PFSK-1 (cell line): ENCODE measurements around the gene CKAP2L.

ENCODE experiments used
- FOXP2 ChIP-seq: optimal IDR thresholded peaks from 2 replicates; pipeline ENCODE3; 2011; ENCODE audit warnings: borderline replicate concordance, control low read depth, inconsistent platforms; ENCODE audit not compliant: insufficient read depth; ENCODE audit errors: extremely low read length, extremely low read depth
- POLR2AphosphoS5 ChIP-seq: IDR thresholded peaks from 2 replicates; pipeline ENCODE4 v1.6.1; 2012; ENCODE audit warnings: low read depth, mild to moderate bottlenecking, control low read depth, low read length, moderate library complexity
- SIN3A ChIP-seq: IDR thresholded peaks from 2 replicates; pipeline ENCODE4 v1.6.1; 2012; ENCODE audit warnings: mild to moderate bottlenecking, low read length, moderate library complexity, borderline replicate concordance; ENCODE audit not compliant: insufficient read depth
- TAF1 ChIP-seq: IDR thresholded peaks from 2 replicates; pipeline ENCODE4 v1.6.1; 2012; ENCODE audit warnings: low read length, control low read depth, borderline replicate concordance; ENCODE audit not compliant: insufficient read depth
- TF ChIP-seq, protein P1 (sequence below), 2 experiments: IDR thresholded peaks; 2 replicates each; pipeline versions ENCODE4 v1.6.1 to v1.8.0; 2011 to 2012; ENCODE audit warnings: low read depth in 2 of 2, low read length in 2 of 2, control low read depth in 1 of 2, inconsistent platforms in 1 of 2, mild to moderate bottlenecking in 1 of 2, moderate library complexity in 1 of 2; ENCODE audit not compliant: insufficient read depth in 1 of 2

The CKAP2L gene

DNA sequence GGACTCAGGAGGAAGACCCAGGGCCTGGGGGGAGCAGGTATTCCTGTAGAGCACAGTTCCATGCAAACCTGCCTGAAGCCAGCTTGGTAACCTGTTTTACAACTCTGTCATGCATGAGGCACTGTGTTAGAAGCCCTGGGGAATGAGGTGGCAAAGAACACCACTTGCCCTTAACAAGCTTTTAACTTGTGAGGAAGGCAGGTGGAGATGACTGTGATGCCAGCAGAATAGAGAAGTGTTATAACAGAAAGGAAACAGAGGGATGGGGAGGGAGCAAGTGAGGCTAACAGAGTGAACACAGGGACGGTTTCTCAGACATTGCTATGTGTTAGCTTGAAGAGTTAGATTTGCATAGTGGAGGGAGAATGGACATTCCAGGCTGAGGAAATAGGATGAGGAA is 31.4 kb upstream of the CKAP2L start:
- TF ChIP-seq POLR2AphosphoS5 (no peak), SIN3A (no peak), TAF1 (no peak)
- TF ChIP-seq, protein P1, sequence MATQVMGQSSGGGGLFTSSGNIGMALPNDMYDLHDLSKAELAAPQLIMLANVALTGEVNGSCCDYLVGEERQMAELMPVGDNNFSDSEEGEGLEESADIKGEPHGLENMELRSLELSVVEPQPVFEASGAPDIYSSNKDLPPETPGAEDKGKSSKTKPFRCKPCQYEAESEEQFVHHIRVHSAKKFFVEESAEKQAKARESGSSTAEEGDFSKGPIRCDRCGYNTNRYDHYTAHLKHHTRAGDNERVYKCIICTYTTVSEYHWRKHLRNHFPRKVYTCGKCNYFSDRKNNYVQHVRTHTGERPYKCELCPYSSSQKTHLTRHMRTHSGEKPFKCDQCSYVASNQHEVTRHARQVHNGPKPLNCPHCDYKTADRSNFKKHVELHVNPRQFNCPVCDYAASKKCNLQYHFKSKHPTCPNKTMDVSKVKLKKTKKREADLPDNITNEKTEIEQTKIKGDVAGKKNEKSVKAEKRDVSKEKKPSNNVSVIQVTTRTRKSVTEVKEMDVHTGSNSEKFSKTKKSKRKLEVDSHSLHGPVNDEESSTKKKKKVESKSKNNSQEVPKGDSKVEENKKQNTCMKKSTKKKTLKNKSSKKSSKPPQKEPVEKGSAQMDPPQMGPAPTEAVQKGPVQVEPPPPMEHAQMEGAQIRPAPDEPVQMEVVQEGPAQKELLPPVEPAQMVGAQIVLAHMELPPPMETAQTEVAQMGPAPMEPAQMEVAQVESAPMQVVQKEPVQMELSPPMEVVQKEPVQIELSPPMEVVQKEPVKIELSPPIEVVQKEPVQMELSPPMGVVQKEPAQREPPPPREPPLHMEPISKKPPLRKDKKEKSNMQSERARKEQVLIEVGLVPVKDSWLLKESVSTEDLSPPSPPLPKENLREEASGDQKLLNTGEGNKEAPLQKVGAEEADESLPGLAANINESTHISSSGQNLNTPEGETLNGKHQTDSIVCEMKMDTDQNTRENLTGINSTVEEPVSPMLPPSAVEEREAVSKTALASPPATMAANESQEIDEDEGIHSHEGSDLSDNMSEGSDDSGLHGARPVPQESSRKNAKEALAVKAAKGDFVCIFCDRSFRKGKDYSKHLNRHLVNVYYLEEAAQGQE (IDR thresholded peaks at IDR 0.05; ENCODE audit: insufficient read depth in 1 of 2, low read depth in 2 of 2, low read length in 2 of 2), result no peak

DNA sequence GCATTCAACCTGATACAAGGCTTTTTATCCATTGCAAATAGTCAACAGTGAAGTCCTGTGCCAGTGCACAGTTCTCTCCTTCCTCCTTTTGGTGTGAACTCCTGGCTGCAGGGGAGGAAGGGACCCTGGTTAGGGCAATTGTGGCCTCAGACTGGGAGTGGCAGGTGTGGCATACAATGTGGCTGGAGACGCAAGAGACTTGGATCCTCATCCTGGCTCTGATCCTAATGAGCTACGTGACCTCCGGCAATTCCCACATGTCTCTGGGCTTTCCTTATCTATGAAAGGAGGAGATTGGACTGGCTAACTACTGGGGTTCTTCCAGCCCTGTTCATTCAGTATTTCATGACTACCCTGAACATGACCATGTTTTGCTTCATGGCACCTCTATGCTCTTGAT is 30.4 kb upstream of the CKAP2L start:
- TF ChIP-seq SIN3A, result no peak
- no peak for TF ChIP-seq TAF1
- TF ChIP-seq POLR2AphosphoS5, result no peak
- no peak for TF ChIP-seq FOXP2
- TF ChIP-seq, protein P1 (IDR thresholded peaks at IDR 0.05; ENCODE audit: insufficient read depth in 1 of 2, low read depth in 2 of 2, low read length in 2 of 2), result no peak

DNA sequence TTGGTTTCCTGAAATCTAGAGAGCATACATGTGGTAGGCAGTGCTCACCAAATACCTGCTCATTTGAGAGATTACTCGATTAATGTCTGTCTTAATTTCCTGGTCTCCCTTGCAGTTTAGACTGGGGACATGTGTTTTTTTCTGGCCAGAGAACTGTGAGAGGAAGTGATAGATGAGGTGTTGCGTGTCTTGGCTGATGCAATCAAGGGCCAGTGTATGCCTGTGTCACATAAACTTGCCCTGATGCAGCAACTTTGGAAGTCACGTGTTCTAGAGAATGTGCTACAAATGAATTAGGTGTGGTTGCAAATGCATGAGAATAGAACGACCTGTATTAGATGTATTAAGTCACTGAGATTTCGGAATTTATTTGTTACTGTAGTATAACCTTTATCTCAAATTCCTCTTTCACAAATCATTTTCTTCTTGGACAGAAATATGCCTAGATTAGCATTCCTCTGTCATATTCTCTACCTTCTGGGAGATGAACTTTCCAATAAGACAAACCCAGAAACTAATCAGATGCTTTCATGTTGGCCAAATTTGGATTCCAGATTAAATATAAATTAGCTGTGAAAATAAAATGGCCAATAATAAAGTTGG is 29.8 kb upstream of the CKAP2L start:
- TF ChIP-seq TAF1, result no peak
- no peak for TF ChIP-seq FOXP2
- TF ChIP-seq SIN3A, result no peak
- TF ChIP-seq POLR2AphosphoS5, result no peak
- TF ChIP-seq, protein P1 (IDR thresholded peaks at IDR 0.05; ENCODE audit: insufficient read depth in 1 of 2, low read depth in 2 of 2, low read length in 2 of 2), result no peak

- no peak for TF ChIP-seq TAF1
- TF ChIP-seq, protein P1 (IDR thresholded peaks at IDR 0.05; ENCODE audit: insufficient read depth in 1 of 2, low read depth in 2 of 2, low read length in 2 of 2), result no peak
These were observed 29.1 kb upstream of the CKAP2L start for GRCh38 chr2:112793449-112793978.

DNA sequence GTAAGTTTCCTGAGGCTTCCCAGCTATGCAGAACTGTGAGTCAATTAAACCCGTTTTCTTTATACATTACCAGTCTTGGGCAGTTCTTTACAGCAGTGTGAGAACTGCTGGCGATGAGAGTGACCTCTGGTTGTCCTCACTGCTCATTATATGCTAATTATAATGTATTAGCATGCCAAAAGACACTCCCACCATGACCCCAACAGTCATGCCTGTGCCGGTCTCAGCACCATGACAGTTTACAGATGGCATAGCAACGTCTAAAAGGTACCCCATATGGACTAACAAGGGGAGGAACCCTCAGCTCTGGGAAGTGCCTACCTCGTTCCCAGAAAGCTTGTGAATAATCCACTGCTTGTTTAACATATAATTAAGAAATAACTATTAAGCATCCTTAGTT is 28.0 kb upstream of the CKAP2L start:
- no peak for TF ChIP-seq TAF1
- TF ChIP-seq POLR2AphosphoS5, result no peak
- TF ChIP-seq SIN3A, result no peak
- TF ChIP-seq, protein P1 (IDR thresholded peaks at IDR 0.05; ENCODE audit: insufficient read depth in 1 of 2, low read depth in 2 of 2, low read length in 2 of 2), result no peak
- TF ChIP-seq FOXP2, result no peak
